MM.1S (cell line): ENCODE data around the gene YWHAG.

ENCODE experiments used
- CTCF ChIP-seq: fragments of 300-600 bp; sonication (generic); IDR thresholded peaks from 2 replicates; pipeline ENCODE4 v1.5.1; 2016; ENCODE audit warnings: antibody characterized with exemption, low read length, mixed read lengths
- EZH2 ChIP-seq: fragments of 300-600 bp; sonication (generic); optimal IDR thresholded peaks from 2 replicates; pipeline ENCODE3; 2017; ENCODE audit warnings: low read depth, mild to moderate bottlenecking, antibody characterized with exemption, low read length, mixed read lengths
- EZH2phosphoT487 ChIP-seq: fragments of 300-600 bp; sonication (generic); IDR thresholded peaks from 2 replicates; pipeline ENCODE4 v1.6.1; 2018; ENCODE audit warnings: antibody characterized with exemption, low read length

GRCh38 chr7:76354516-76354915 is 4.3 kb downstream of the YWHAG start:
- TF ChIP-seq CTCF (no peak), EZH2 (no peak), EZH2phosphoT487 (no peak)
